ENCODE results near the gene ERCC2.
"Not testable (repeated sequence)": the region's sequence is repeated elsewhere in the genome, so short reads cannot be mapped to it uniquely, and the experiment has no call there.

ERCC2 gene

GRCh38 chr19:45352914-45353796 is 17.2 kb downstream of the ERCC2 start:
- DNase-seq: no peak

GRCh38 chr19:45352471-45352870 is 17.9 kb downstream of the ERCC2 start:
- no peak for DNase-seq

GRCh38 chr19:45352062-45352461 is 18.3 kb downstream of the ERCC2 start:
- no peak for DNase-seq

- no peak for DNase-seq
These were observed 18.9 kb downstream of the ERCC2 start for GRCh38 chr19:45351401-45351952.

GRCh38 chr19:45350477-45351058 is 19.8 kb downstream of the ERCC2 start:
- no peak for DNase-seq

GRCh38 chr19:45349430-45349941 is 20.9 kb downstream of the ERCC2 start:
- DNase-seq: no peak

GRCh38 chr19:45349126-45349415 is 21.3 kb downstream of the ERCC2 start:
- no peak for DNase-seq

GRCh38 chr19:45348367-45349125 is 21.8 kb downstream of the ERCC2 start:
- no peak for DNase-seq

- no peak for DNase-seq
These were observed 22.6 kb downstream of the ERCC2 start for GRCh38 chr19:45347570-45348366.

GRCh38 chr19:45346449-45346848 is 23.9 kb downstream of the ERCC2 start:
- DNase-seq: no peak

- DNase-seq: no peak
These were observed 24.9 kb downstream of the ERCC2 start for GRCh38 chr19:45345506-45345860.

GRCh38 chr19:45344621-45345505 is 25.5 kb downstream of the ERCC2 start:
- DNase-seq: no peak

GRCh38 chr19:45342911-45343310 is 27.5 kb downstream of the ERCC2 start:
- DNase-seq: no peak

GRCh38 chr19:45340899-45341453 is 29.4 kb downstream of the ERCC2 start:
- no peak for DNase-seq

GRCh38 chr19:45340232-45340898 is 30.0 kb downstream of the ERCC2 start, which contains the start of gene KLC3:
Gene KLC3 (plus strand): TSS chr19:45340750. CDS start chr19:45345542, 4,792 bp downstream.
- peak; percentile 44 for DNase-seq

- DNase-seq: no peak
These were observed 30.7 kb downstream of the ERCC2 start for GRCh38 chr19:45339629-45340028.

GRCh38 chr19:45336696-45337251 is 33.6 kb downstream of the ERCC2 start:
- no peak for DNase-seq

GRCh38 chr19:45334881-45335280 is 35.5 kb downstream of the ERCC2 start:
- not testable (repeated sequence) for DNase-seq

GRCh38 chr19:45333609-45334303 is 36.6 kb downstream of the ERCC2 start:
- DNase-seq: no peak

- no peak for DNase-seq
These were observed 39.0 kb downstream of the ERCC2 start for GRCh38 chr19:45331411-45331810.

Data from NCI-H2171 (cell line).